DMS53 (cell line): ENCODE measurements around the gene CDR2.
"Not testable (repeated sequence)": the region's sequence is repeated elsewhere in the genome, so short reads cannot be mapped to it uniquely, and the experiment has no call there.

Experiments
- DNase-seq: peaks from one replicate; lab custom pipeline; 2025; lab: John Stamatoyannopoulos, UW

CDR2 gene

GRCh38 chr16:22307838-22308237 lies 66.6 kb downstream of the CDR2 start:
- DNase-seq = no peak

- DNase-seq = no peak
Observed at GRCh38 chr16:22306788-22307187, 67.6 kb downstream of the CDR2 start.

GRCh38 chr16:22304411-22304810 lies 70.0 kb downstream of the CDR2 start:
- no peak for DNase-seq

GRCh38 chr16:22302776-22303363 lies 71.5 kb downstream of the CDR2 start:
- no peak for DNase-seq

GRCh38 chr16:22301423-22301822 lies 73.0 kb downstream of the CDR2 start:
- not testable (repeated sequence) for DNase-seq

- peak; percentile 48 for DNase-seq
Observed at GRCh38 chr16:22300427-22301071, 73.9 kb downstream of the CDR2 start.

- DNase-seq = no peak
Observed at GRCh38 chr16:22299036-22299435, 75.4 kb downstream of the CDR2 start.

- peak; percentile 84 for DNase-seq
Observed at GRCh38 chr16:22297871-22298733, 76.3 kb downstream of the CDR2 start.

GRCh38 chr16:22297114-22297870 lies 77.1 kb downstream of the CDR2 start, which contains the start of gene POLR3E:
Gene POLR3E, plus strand, starts transcription at chr16:22297409. Its CDS starts 5,560 bp downstream, at chr16:22302969.
- peak; percentile 95 for DNase-seq

- DNase-seq = peak; percentile 46
Observed at GRCh38 chr16:22296225-22297113, 78.0 kb downstream of the CDR2 start.
